BLaER1 treated with 17β-estradiol and CSF1 and Interleukin-3, amounts not matched to agents 10 nM and 100 nM (cell line): Measurements from ENCODE around the gene TBC1D8.
A peak's percentile ranks its signal among the peaks of the same experiment; 100 is the strongest.

Source experiments
- H3K27ac ChIP-seq, 11 experiments: shearing (Covaris generic); formaldehyde crosslinking; 2 replicates each; pipeline ENCODE4 v1.8.1; 2022
- H3K27me3 ChIP-seq, 11 experiments: shearing (Covaris generic); formaldehyde crosslinking; 2 replicates each; pipeline ENCODE4 v1.8.1; 2022
- H3K36me3 ChIP-seq, 11 experiments: shearing (Covaris generic); formaldehyde crosslinking; 2 replicates each; pipeline ENCODE4 v1.8.1; 2022
- H3K4me1 ChIP-seq, 10 experiments: shearing (Covaris generic); formaldehyde crosslinking; 2 replicates each; pipeline ENCODE4 v1.8.1; 2022
- H3K4me2 ChIP-seq, 11 experiments: shearing (Covaris generic); formaldehyde crosslinking; 2 replicates each; pipeline ENCODE4 v1.8.1; 2022
- H3K4me3 ChIP-seq, 10 experiments: shearing (Covaris generic); formaldehyde crosslinking; 2 replicates each; pipeline ENCODE4 v1.8.1; 2022
- H3K9ac ChIP-seq, 11 experiments: shearing (Covaris generic); formaldehyde crosslinking; 2 replicates each; pipeline ENCODE4 v1.8.1; 2022
- H3K9me3 ChIP-seq, 11 experiments: shearing (Covaris generic); formaldehyde crosslinking; replicated peaks in 1 of 11; 2 replicates each; pipeline ENCODE4 v1.8.1; 2022
- H4K20me1 ChIP-seq, 11 experiments: shearing (Covaris generic); formaldehyde crosslinking; 2 replicates each; pipeline ENCODE4 v1.8.1; 2022
- Cebpa-rat ChIP-seq, 11 experiments: shearing (Covaris generic); IDR thresholded peaks; 2 replicates each; pipeline ENCODE4 v1.8.1; 2022

Gene TBC1D8

GRCh38 chr2:101151146-101151858 lies at the start of gene TBC1D8:
TSS of gene TBC1D8 (minus strand) at chr2:101151382. CDS start at chr2:101151253, 129 bp downstream.
- H3K4me1 ChIP-seq: peaks cover 24 to 63% (median 33%) of the 10 kb centered on the region in 10 experiments
- peak within 1 kb of the TSS; percentile 62 to 88 (median 77) for H3K9ac ChIP-seq
- peaks cover 0 to 11% (median 0%) of the 10 kb centered on the region in 11 experiments; a peak in 1 of 22 replicates for H3K36me3 ChIP-seq
- peak within 1 kb of the TSS; percentile 37 to 77 (median 60); a peak in 20 of 22 replicates for H3K27ac ChIP-seq
- H3K4me2 ChIP-seq: peak within 1 kb of the TSS; percentile 89 to 100 (median 96)
- no peak for TF ChIP-seq Cebpa-rat (IDR thresholded peaks at IDR 0.05)
- H3K27me3 ChIP-seq: peaks cover 11 to 37% (median 33%) of the 10 kb centered on the region in 11 experiments
- H3K9me3 ChIP-seq: no peaks in the 10 kb centered on the region
- H3K4me3 ChIP-seq: peak within 1 kb of the TSS; percentile 70 to 90 (median 76)
- peaks cover 6 to 46% (median 22%) of the 10 kb centered on the region in 11 experiments; a peak in 18 of 22 replicates for H4K20me1 ChIP-seq

GRCh38 chr2:101200676-101201075 lies 49.5 kb upstream of the TBC1D8 start:
- no peak for TF ChIP-seq Cebpa-rat (IDR thresholded peaks at IDR 0.05)
- H3K4me1 ChIP-seq: peaks cover 4 to 51% (median 7%) of the 10 kb centered on the region in 10 experiments; a peak in 19 of 20 replicates
- no peaks in the 10 kb centered on the region for H3K9me3 ChIP-seq
- H3K27ac ChIP-seq: no peak overlapping the region
- peak overlapping the region in 2 of 11 experiments; percentile 22 to 40; a peak in 4 of 22 replicates for H3K4me2 ChIP-seq
- H3K36me3 ChIP-seq: no peaks in the 10 kb centered on the region
- H3K4me3 ChIP-seq: no peak overlapping the region
- H3K27me3 ChIP-seq: no peaks in the 10 kb centered on the region
- H3K9ac ChIP-seq: no peak overlapping the region
- no peaks in the 10 kb centered on the region for H4K20me1 ChIP-seq

- Histone ChIP-seq H3K27ac (no peak overlapping the region), H3K4me2 (peak overlapping the region in 2 of 11 experiments; percentile 4 to 6; a peak in 4 of 22 replicates), H3K4me3 (no peak overlapping the region), H3K36me3 (no peaks in the 10 kb centered on the region), H4K20me1 (no peaks in the 10 kb centered on the region), H3K27me3 (no peaks in the 10 kb centered on the region), H3K9me3 (no peaks in the 10 kb centered on the region), H3K9ac (no peak overlapping the region), H3K4me1 (peaks cover 0 to 54% (median 0%) of the 10 kb centered on the region in 10 experiments; a peak in 5 of 20 replicates)
- TF ChIP-seq Cebpa-rat (IDR thresholded peaks at IDR 0.05): no peak
Measured at GRCh38 chr2:101199251-101199791, 48.1 kb upstream of the TBC1D8 start.

- Histone ChIP-seq H3K36me3 (no peaks in the 10 kb centered on the region), H3K4me3 (no peak overlapping the region), H3K4me1 (peaks cover 0 to 69% (median 0%) of the 10 kb centered on the region in 10 experiments; a peak in 5 of 20 replicates), H3K9me3 (no peaks in the 10 kb centered on the region), H3K27ac (no peak overlapping the region), H4K20me1 (no peaks in the 10 kb centered on the region), H3K27me3 (no peaks in the 10 kb centered on the region), H3K4me2 (no peak overlapping the region), H3K9ac (no peak overlapping the region)
- no peak for TF ChIP-seq Cebpa-rat (IDR thresholded peaks at IDR 0.05)
Measured at GRCh38 chr2:101197814-101198213, 46.6 kb upstream of the TBC1D8 start.

- Histone ChIP-seq H3K9me3 (no peaks in the 10 kb centered on the region), H4K20me1 (no peaks in the 10 kb centered on the region), H3K27me3 (no peaks in the 10 kb centered on the region), H3K4me2 (peak overlapping the region in 2 of 11 experiments; percentile 21 to 40; a peak in 1 of 22 replicates), H3K9ac (no peak overlapping the region), H3K4me3 (no peak overlapping the region), H3K4me1 (peaks cover under 1 to 75% (median 2%) of the 10 kb centered on the region in 10 experiments; a peak in 17 of 20 replicates), H3K27ac (no peak overlapping the region), H3K36me3 (no peaks in the 10 kb centered on the region)
- no peak for TF ChIP-seq Cebpa-rat (IDR thresholded peaks at IDR 0.05)
Measured at GRCh38 chr2:101197215-101197745, 46.1 kb upstream of the TBC1D8 start.

GRCh38 chr2:101195871-101196661 lies 44.9 kb upstream of the TBC1D8 start:
- no peak overlapping the region for H3K4me3 ChIP-seq
- no peak for TF ChIP-seq Cebpa-rat (IDR thresholded peaks at IDR 0.05)

GRCh38 chr2:101193033-101193626 lies 41.9 kb upstream of the TBC1D8 start:
- H3K4me3 ChIP-seq: no peak overlapping the region
- no peak overlapping the region; a peak in 1 of 22 replicates for H3K27ac ChIP-seq
- H3K27me3 ChIP-seq: no peaks in the 10 kb centered on the region
- H3K4me1 ChIP-seq: peaks cover 16 to 83% (median 18%) of the 10 kb centered on the region in 10 experiments
- H4K20me1 ChIP-seq: no peaks in the 10 kb centered on the region
- 0 out of 22 replicates have a peak, but pooled peaks cover 0 to 10% (median 0%) of the 10 kb centered on the region in 11 experiments for H3K36me3 ChIP-seq
- peaks cover 10 to 20% (median 13%) of the 10 kb centered on the region in 11 experiments for H3K9me3 ChIP-seq
- peak overlapping the region in 2 of 11 experiments; percentile 89 to 93; a peak in 4 of 22 replicates for H3K4me2 ChIP-seq
- TF ChIP-seq Cebpa-rat (IDR thresholded peaks at IDR 0.05): no peak
- H3K9ac ChIP-seq: no peak overlapping the region; a peak in 1 of 22 replicates

More at GRCh38 chr2:101195871-101196661, 44.9 kb upstream of the TBC1D8 start:
- Histone ChIP-seq H3K9me3 (no peaks in the 10 kb centered on the region), H3K4me1 (peaks cover 13 to 79% (median 14%) of the 10 kb centered on the region in 10 experiments), H3K36me3 (no peaks in the 10 kb centered on the region), H3K27me3 (no peaks in the 10 kb centered on the region), H3K27ac (no peak overlapping the region), H3K9ac (no peak overlapping the region), H4K20me1 (no peaks in the 10 kb centered on the region), H3K4me2 (peak overlapping the region in 2 of 11 experiments; percentile 6 to 40; a peak in 2 of 22 replicates)
